Activated CD4-positive, alpha-beta T cell treated with anti-CD3 and anti-CD28 coated beads for 1 hour (primary cell): ENCODE measurements around the gene SAMD13.

Source experiments
- DNase-seq: peaks from one replicate; pipeline ENCODE4 v3.0.0-alpha.2; 2020

Gene SAMD13

GRCh38 chr1:84347271-84347931 lies 45.9 kb downstream of the SAMD13 start:
- no peak for DNase-seq

GRCh38 chr1:84347932-84348555 lies 46.5 kb downstream of the SAMD13 start:
- DNase-seq: no peak

- no peak for DNase-seq
These were observed 47.3 kb downstream of the SAMD13 start for GRCh38 chr1:84348759-84349158.

- DNase-seq: no peak
These were observed 48.6 kb downstream of the SAMD13 start for GRCh38 chr1:84350104-84350503.

GRCh38 chr1:84350550-84350949 lies 49.0 kb downstream of the SAMD13 start:
- DNase-seq: no peak

GRCh38 chr1:84352298-84353106 lies 51.0 kb downstream of the SAMD13 start:
- DNase-seq: no peak

- DNase-seq: no peak
These were observed 52.2 kb downstream of the SAMD13 start for GRCh38 chr1:84353695-84354094.

- no peak for DNase-seq
These were observed 54.0 kb downstream of the SAMD13 start for GRCh38 chr1:84355556-84355955.

GRCh38 chr1:84356881-84357280 lies 55.4 kb downstream of the SAMD13 start:
- no peak for DNase-seq

- DNase-seq: no peak
These were observed 57.2 kb downstream of the SAMD13 start for GRCh38 chr1:84358695-84359094.

- DNase-seq: no peak
These were observed 58.8 kb downstream of the SAMD13 start for GRCh38 chr1:84360316-84360715.

GRCh38 chr1:84361796-84362195 lies 60.3 kb downstream of the SAMD13 start:
- DNase-seq: no peak

- no peak for DNase-seq
These were observed 61.5 kb downstream of the SAMD13 start for GRCh38 chr1:84363019-84363418.

- no peak for DNase-seq
These were observed 62.1 kb downstream of the SAMD13 start for GRCh38 chr1:84363622-84364021.

GRCh38 chr1:84365225-84366221 lies 64.0 kb downstream of the SAMD13 start:
- no peak for DNase-seq

GRCh38 chr1:84366786-84367185 lies 65.3 kb downstream of the SAMD13 start:
- no peak for DNase-seq

- no peak for DNase-seq
These were observed 65.7 kb downstream of the SAMD13 start for GRCh38 chr1:84367219-84367618.

GRCh38 chr1:84368441-84368840 lies 66.9 kb downstream of the SAMD13 start:
- DNase-seq: no peak

GRCh38 chr1:84370266-84370665 lies 68.8 kb downstream of the SAMD13 start:
- no peak for DNase-seq

- no peak for DNase-seq
These were observed 69.4 kb downstream of the SAMD13 start for GRCh38 chr1:84370831-84371394.

- DNase-seq: no peak
These were observed 72.1 kb downstream of the SAMD13 start for GRCh38 chr1:84373436-84374141.
